Gastroesophageal sphincter (tissue), 3 donors: Measurements from ENCODE around the gene PURA.

ENCODE experiments used
- CTCF ChIP-seq, 4 experiments: fragments of 200-600 bp in 2 of 4; fragments of 450-650 bp in 2 of 4; sonication (generic) in 1 of 4; IDR thresholded peaks; one replicate each; pipeline ENCODE4 v1.5.1; 2017 to 2019; ENCODE audit warnings: antibody characterized with exemption in 4 of 4, mild to moderate bottlenecking in 2 of 4, moderate library complexity in 2 of 4
- EP300 ChIP-seq: sonication (generic); formaldehyde crosslinking; IDR thresholded peaks from one replicate; pipeline ENCODE4 v1.6.1; 2017; ENCODE audit warnings: antibody characterized with exemption, mild to moderate bottlenecking
- POLR2A ChIP-seq, 2 donors: fragments of 450-650 bp; IDR thresholded peaks; one replicate each; pipeline ENCODE4 v1.6.1; 2017; ENCODE audit warnings: antibody characterized with exemption in 2 of 2, mild to moderate bottlenecking in 2 of 2, moderate library complexity in 1 of 2
- POLR2AphosphoS5 ChIP-seq: sonication (generic); formaldehyde crosslinking; IDR thresholded peaks from one replicate; pipeline ENCODE4 v1.6.1; 2017; ENCODE audit warnings: antibody characterized with exemption

- TF ChIP-seq CTCF (IDR thresholded peaks at IDR 0.05), result peak in 3 of 4 experiments; percentile 92 to 95 (median 94)
- TF ChIP-seq POLR2A (IDR thresholded peaks at IDR 0.05), result no peak
- no peak for TF ChIP-seq EP300
- no peak for TF ChIP-seq POLR2AphosphoS5
These were observed 43.3 kb downstream of the PURA start for GRCh38 chr5:140157032-140157781.
